Stimulated activated CD8-positive, alpha-beta memory T cell treated with anti-CD3 and anti-CD28 coated beads, Interleukin-4, amount 100 ng/mL, for 1 hour (primary cell): ENCODE results near the gene CXCL16.
"Not testable (repeated sequence)": the region's sequence is repeated elsewhere in the genome, so short reads cannot be mapped to it uniquely, and the experiment has no call there.

ENCODE experiments used
- DNase-seq, 2 donors: peaks; one replicate each; pipeline ENCODE4 v3.0.0-alpha.2; 2020; ENCODE audit warnings: low read depth in 2 of 2, low spot score in 1 of 2

CXCL16 gene

DNA sequence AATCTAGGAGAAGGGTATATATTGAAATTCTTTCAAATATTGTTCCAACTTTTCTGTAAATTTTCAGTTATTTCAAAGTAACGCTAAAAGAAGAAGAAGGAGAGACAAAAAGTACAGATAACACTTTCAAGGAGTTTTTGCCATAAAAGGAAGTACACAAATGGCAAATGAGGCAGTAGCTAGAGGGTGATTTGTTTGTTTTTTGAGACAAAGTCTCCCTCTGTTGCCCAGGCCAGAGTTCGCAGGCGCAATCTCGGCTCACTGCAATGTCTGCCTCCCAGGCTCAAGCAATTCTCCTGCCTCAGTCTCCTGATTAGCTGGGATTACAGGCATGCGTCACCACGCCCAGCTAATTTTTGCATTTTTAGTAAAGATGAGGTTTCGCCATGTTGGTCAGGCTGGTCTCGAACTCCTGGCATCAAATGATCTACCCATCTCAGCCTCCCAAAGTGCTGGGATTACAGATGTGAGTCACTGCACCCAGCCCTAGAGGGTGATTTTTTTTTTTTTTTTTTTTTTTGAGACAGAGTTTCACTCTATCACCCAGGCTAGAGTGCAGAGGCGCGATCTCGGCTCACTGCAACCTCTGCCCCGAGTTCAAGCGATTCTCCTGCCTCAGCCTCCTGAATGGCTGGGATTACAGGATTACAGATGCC is 40.2 kb downstream of the CXCL16 start:
- not testable (repeated sequence) for DNase-seq

DNA sequence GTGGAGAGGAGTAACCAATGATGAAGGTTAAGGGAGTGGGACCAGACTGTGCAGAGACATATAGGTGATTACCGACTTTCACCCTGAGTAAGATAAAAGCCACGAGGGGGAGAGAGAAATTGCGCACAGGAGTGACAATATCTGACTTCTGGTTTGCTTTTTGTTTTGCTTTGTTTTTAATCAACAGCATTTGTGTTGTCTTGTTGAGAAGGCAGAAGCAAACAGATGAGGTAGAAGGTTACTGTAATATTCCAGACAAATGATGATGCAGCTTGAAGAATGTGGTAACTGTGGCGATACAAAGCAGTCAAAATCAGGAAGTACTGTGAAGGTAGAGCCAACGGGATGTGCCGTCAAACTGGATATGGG is 43.3 kb downstream of the CXCL16 start:
- DNase-seq, result no peak

DNA sequence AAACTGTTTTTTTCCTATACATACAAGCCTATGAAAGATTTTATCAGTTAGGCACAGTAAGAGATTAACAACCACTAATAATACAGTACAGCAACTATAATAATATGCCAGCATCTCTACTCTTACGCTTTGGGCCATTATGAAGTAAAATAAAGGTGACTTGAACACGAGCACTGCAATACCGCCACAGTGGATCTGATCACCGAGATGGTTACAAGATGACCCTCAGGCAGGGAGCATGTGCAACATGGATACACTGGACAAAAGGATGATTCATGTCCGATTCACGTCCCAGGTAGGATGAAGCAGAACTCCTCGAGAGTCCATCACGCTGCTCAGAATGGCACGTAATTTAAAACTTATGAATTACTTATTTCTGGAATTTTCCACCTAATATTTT is 46.3 kb downstream of the CXCL16 start:
- DNase-seq, result no peak

DNA sequence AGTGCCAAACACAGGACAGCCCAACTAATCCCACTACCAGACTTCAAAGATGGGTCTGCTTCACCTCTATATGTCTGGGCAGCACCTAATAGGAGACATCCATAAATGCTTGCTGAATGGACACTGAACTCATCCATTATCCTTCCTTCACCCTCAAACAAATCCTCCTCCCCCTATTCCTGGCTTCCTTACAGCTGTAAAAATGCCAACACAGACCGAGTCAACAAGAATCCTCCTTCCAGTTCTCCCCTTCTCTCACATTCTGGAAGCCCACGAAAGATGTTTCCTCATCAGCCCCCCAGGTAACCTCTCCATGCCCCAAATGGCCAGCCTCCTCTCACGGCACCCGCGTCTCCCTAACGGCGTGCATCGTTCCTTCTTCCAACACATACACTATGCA is 48.0 kb downstream of the CXCL16 start:
- no peak for DNase-seq

DNA sequence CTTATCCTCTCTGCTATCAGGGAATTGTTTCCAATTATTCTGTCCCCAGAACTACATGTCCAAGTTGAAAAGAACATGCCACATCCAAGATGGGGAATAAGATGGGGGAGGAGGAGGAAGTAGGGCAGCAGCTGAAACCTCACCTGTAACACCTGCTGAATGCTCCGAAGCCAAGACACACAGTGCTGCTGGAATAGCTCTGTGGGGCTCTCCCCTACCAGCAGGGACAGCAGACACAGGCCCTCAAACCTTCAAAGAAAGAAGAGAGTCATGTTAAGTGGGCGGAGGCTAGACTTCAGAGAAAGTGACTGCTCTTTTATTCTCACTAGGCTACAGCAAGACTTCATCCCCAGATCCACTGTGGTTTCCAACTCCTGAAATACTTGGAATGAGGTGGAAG is 49.0 kb downstream of the CXCL16 start:
- no peak for DNase-seq

DNA sequence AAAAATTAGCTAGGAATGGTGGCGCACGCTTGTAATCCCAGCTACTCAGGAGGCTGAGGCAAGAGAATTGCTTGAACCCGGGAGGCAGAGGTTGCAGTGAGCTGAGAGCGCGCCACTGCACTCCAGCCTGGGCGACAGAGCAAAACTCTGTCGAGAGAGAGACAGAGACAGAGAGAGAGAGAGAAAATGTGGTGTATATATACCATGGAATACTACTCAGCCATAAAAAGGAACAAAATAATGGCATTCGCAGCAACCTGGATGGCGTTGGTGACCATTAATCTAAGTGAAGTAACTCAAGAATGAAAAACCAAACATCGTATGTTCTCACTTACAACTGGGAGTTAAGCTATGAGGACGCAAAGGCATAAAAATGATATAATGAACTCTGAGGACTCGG is 49.9 kb downstream of the CXCL16 start:
- not testable (repeated sequence) for DNase-seq

DNA sequence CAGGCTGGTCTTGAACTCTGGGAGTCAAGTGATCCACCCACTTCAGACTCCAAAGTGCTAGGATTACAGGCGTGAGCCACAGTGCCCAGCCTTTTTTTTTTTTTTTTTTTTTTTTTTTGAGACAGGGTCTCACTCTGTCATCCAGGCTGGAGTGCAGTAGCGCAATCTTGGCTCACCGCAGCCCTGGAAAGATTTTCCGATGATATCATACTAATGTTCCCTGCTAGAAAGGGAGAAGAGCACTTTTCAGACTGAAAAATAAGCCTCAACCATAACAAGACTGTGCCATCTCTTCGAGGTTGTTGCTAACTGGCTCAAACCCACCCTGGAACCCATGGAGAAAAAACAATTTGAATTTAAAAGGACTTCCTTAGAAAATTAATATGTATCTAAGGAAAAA is 56.0 kb downstream of the CXCL16 start:
- DNase-seq, result not testable (repeated sequence)
